HepG2 (cell line): Measurements from ENCODE around the gene RNASE13. TPM values are rescaled to one million over a fixed set of nuclear protein-coding genes. Genes with fewer than 3 reads are reported as not detected.

Experiments
- BATF2 ChIP-seq: sonication (generic); formaldehyde crosslinking; IDR thresholded peaks from 2 replicates; pipeline ENCODE4 v1.8.0; 2022; ENCODE audit warnings: mild to moderate bottlenecking, missing genetic modification reagents, moderate library complexity
- EEA1 ChIP-seq: sonication (generic); formaldehyde crosslinking; IDR thresholded peaks from 2 replicates; pipeline ENCODE4 v1.5.1; 2020; ENCODE audit warnings: mild to moderate bottlenecking, missing genetic modification reagents, borderline replicate concordance
- ELF3 ChIP-seq: IDR thresholded peaks from 2 replicates; pipeline ENCODE4 v1.6.1; 2016; ENCODE audit warnings: missing genetic modification reagents, missing compliant biosample characterization
- KMT2A ChIP-seq: sonication (generic); formaldehyde crosslinking; IDR thresholded peaks from 2 replicates; pipeline ENCODE4 v1.4.0; 2020; ENCODE audit warnings: missing genetic modification reagents
- MXD4 ChIP-seq: IDR thresholded peaks from 2 replicates; pipeline ENCODE4 v1.6.1; 2016; ENCODE audit warnings: mild to moderate bottlenecking, missing biosample characterization, missing genetic modification reagents
- RBM39 ChIP-seq: fragments of 200-400 bp; formaldehyde crosslinking; IDR thresholded peaks from one replicate; pipeline ENCODE4 v1.6.1; 2018; ENCODE audit warnings: antibody characterized with exemption, mild to moderate bottlenecking, low read depth, low read length; ENCODE audit not compliant: poor library complexity, severe bottlenecking
- RELA ChIP-seq: sonication (generic); formaldehyde crosslinking; IDR thresholded peaks from 2 replicates; pipeline ENCODE4 v1.4.0; 2020; ENCODE audit warnings: missing genetic modification reagents
- RFX5 ChIP-seq: IDR thresholded peaks from 2 replicates; pipeline ENCODE4 v1.6.1; 2011; ENCODE audit warnings: low read depth, low read length, improper control_type of control experiment
- SMYD3 ChIP-seq: sonication (generic); formaldehyde crosslinking; IDR thresholded peaks from 2 replicates; pipeline ENCODE4 v1.8.1; 2023; ENCODE audit warnings: mild to moderate bottlenecking, missing genetic modification reagents
- ZFX ChIP-seq: sonication (generic); formaldehyde crosslinking; IDR thresholded peaks from 2 replicates; pipeline ENCODE4 v1.4.0; 2020; ENCODE audit warnings: mild to moderate bottlenecking, low read depth, missing genetic modification reagents, moderate library complexity
- ZNF557 ChIP-seq: sonication (generic); formaldehyde crosslinking; IDR thresholded peaks from 2 replicates; pipeline ENCODE4 v1.4.0; 2020; ENCODE audit warnings: missing genetic modification reagents
- ZNF598 ChIP-seq: sonication (generic); formaldehyde crosslinking; IDR thresholded peaks from 2 replicates; pipeline ENCODE4 v1.5.1; 2020; ENCODE audit warnings: mild to moderate bottlenecking, missing genetic modification reagents, borderline replicate concordance
- ZNF775 ChIP-seq: sonication (generic); formaldehyde crosslinking; IDR thresholded peaks from 2 replicates; pipeline ENCODE4 v1.4.0; 2020; ENCODE audit warnings: missing genetic modification reagents, mild to moderate bottlenecking, moderate library complexity, borderline replicate concordance
- polyA plus RNA-seq, 8 experiments: library from polyadenylated mRNA; depleted of rRNA in 3 of 8; stranded (reverse) in 7 of 8; unstranded in 1 of 8; fragments of >200 nt; fragmentation: Illumina TruSeq in 4 of 8; extraction: Trizol in 4 of 8; gene quantifications; 2 replicates each; pipeline versions ENCODE4 v1.2.1 to v1.2.3, GENCODE V29; 2011 to 2016; ENCODE audit warnings: low read depth in 4 of 8, missing spikeins in 1 of 8, mixed read lengths in 1 of 8; ENCODE audit not compliant: insufficient read depth in 1 of 8
- total RNA-seq, 5 experiments: library from RNA; depleted of rRNA; stranded (reverse); fragments of >200 nt; fragmentation: Illumina TruSeq; extraction: Trizol; gene quantifications; 2 replicates each; pipeline ENCODE4 v1.2.3, GENCODE V29; 2016; ENCODE audit warnings: low read depth in 1 of 5
- TF ChIP-seq, protein P1 (sequence below): sonication (generic); formaldehyde crosslinking; IDR thresholded peaks from one replicate; pipeline ENCODE4 v1.5.1; 2020; ENCODE audit warnings: mild to moderate bottlenecking, missing genetic modification reagents; ENCODE audit errors: not compliant biosample characterization
- TF ChIP-seq, protein P2 (sequence below): sonication (generic); formaldehyde crosslinking; IDR thresholded peaks from 2 replicates; pipeline ENCODE4 v1.5.1; 2020; ENCODE audit warnings: missing genetic modification reagents, mild to moderate bottlenecking, borderline replicate concordance
- TF ChIP-seq, protein P3 (sequence below): sonication (generic); formaldehyde crosslinking; IDR thresholded peaks from 2 replicates; pipeline ENCODE4 v1.4.0; 2020; ENCODE audit warnings: missing genetic modification reagents, mild to moderate bottlenecking, borderline replicate concordance

Gene RNASE13
- total and polyA plus RNA-seq, 2 of the 13 experiments (the other 11 are each of a cell fraction or from before 2014, with no cell fraction given), result 1.0 TPM; not detected in 1

DNA sequence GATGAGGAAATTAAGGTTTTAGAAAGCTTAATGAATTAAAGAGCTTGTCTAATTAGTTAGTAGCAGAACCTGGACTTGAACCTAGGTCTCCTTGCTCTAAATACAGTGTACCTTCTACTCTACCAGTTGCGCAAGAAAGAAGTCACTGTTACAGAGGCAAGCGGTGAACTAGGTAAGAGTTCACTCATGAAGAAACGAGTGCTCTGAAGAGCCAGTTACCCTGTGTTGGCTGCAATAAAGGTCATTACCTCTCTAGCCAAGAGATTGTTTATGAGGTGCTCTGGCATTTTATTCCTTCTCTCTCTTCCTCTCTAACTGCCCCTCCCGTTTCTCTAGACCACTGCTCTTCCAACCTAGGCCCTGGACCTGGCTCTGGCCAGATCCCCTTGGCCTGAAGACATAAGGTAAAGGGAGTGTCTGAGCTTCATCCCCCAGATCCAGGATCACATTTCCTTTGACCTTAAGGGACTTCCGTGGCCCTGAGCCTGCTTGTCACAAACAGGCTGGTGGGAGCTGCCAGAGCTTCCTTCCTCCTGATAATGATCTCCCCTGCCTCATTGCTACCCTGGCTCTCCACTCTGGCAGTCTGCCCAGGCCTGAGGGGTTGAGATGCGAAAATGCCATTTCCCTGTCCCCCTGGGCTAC is 9.5 kb upstream of the RNASE13 start (continued):
- TF ChIP-seq MXD4 (CRISPR knock-in tag) (no peak; the same call in 1 of the 2 replicates), RBM39 (no peak), BATF2 (CRISPR knock-in tag) (no peak), ELF3 (no peak; the same call in 1 of the 2 replicates), ZNF775 (CRISPR knock-in tag) (no peak), ZNF598 (no peak), RFX5 (no peak), ZNF557 (CRISPR knock-in tag) (no peak), ZFX (CRISPR knock-in tag) (no peak), RELA (CRISPR knock-in tag) (no peak), KMT2A (CRISPR knock-in tag) (no peak; the same call in 1 of the 2 replicates), EEA1 (no peak), SMYD3 (no peak)
- TF ChIP-seq, protein P1, sequence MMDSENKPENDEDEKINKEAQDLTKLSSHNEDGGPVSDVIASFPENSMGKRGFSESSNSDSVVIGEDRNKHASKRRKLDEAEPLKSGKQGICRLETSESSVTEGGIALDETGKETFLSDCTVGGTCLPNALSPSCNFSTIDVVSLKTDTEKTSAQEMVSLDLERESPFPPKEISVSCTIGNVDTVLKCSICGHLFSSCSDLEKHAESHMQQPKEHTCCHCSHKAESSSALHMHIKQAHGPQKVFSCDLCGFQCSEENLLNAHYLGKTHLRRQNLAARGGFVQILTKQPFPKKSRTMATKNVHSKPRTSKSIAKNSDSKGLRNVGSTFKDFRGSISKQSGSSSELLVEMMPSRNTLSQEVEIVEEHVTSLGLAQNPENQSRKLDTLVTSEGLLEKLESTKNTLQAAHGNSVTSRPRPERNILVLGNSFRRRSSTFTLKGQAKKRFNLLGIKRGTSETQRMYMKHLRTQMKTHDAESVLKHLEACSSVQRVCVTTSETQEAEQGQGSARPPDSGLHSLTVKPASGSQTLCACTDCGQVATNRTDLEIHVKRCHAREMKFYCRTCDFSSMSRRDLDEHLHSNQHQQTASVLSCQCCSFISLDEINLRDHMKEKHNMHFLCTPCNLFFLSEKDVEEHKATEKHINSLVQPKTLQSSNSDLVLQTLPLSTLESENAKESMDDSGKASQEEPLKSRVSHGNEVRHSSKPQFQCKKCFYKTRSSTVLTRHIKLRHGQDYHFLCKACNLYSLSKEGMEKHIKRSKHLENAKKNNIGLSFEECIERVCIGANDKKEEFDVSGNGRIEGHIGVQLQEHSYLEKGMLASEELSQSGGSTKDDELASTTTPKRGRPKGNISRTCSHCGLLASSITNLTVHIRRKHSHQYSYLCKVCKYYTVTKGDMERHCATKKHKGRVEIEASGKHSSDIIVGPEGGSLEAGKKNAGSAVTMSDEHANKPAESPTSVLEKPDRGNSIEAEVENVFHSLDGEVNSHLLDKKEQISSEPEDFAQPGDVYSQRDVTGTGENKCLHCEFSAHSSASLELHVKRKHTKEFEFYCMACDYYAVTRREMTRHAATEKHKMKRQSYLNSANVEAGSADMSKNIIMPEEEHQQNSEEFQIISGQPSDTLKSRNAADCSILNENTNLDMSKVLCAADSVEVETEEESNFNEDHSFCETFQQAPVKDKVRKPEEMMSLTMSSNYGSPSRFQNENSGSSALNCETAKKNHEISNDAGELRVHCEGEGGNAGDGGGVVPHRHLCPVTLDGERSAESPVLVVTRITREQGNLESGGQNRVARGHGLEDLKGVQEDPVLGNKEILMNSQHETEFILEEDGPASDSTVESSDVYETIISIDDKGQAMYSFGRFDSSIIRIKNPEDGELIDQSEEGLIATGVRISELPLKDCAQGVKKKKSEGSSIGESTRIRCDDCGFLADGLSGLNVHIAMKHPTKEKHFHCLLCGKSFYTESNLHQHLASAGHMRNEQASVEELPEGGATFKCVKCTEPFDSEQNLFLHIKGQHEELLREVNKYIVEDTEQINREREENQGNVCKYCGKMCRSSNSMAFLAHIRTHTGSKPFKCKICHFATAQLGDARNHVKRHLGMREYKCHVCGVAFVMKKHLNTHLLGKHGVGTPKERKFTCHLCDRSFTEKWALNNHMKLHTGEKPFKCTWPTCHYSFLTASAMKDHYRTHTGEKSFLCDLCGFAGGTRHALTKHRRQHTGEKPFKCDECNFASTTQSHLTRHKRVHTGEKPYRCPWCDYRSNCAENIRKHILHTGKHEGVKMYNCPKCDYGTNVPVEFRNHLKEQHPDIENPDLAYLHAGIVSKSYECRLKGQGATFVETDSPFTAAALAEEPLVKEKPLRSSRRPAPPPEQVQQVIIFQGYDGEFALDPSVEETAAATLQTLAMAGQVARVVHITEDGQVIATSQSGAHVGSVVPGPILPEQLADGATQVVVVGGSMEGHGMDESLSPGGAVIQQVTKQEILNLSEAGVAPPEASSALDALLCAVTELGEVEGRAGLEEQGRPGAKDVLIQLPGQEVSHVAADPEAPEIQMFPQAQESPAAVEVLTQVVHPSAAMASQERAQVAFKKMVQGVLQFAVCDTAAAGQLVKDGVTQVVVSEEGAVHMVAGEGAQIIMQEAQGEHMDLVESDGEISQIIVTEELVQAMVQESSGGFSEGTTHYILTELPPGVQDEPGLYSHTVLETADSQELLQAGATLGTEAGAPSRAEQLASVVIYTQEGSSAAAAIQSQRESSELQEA (CRISPR knock-in tag), result no peak
- TF ChIP-seq, protein P2, sequence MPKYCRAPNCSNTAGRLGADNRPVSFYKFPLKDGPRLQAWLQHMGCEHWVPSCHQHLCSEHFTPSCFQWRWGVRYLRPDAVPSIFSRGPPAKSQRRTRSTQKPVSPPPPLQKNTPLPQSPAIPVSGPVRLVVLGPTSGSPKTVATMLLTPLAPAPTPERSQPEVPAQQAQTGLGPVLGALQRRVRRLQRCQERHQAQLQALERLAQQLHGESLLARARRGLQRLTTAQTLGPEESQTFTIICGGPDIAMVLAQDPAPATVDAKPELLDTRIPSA (CRISPR knock-in tag), result no peak
- TF ChIP-seq, protein P3, sequence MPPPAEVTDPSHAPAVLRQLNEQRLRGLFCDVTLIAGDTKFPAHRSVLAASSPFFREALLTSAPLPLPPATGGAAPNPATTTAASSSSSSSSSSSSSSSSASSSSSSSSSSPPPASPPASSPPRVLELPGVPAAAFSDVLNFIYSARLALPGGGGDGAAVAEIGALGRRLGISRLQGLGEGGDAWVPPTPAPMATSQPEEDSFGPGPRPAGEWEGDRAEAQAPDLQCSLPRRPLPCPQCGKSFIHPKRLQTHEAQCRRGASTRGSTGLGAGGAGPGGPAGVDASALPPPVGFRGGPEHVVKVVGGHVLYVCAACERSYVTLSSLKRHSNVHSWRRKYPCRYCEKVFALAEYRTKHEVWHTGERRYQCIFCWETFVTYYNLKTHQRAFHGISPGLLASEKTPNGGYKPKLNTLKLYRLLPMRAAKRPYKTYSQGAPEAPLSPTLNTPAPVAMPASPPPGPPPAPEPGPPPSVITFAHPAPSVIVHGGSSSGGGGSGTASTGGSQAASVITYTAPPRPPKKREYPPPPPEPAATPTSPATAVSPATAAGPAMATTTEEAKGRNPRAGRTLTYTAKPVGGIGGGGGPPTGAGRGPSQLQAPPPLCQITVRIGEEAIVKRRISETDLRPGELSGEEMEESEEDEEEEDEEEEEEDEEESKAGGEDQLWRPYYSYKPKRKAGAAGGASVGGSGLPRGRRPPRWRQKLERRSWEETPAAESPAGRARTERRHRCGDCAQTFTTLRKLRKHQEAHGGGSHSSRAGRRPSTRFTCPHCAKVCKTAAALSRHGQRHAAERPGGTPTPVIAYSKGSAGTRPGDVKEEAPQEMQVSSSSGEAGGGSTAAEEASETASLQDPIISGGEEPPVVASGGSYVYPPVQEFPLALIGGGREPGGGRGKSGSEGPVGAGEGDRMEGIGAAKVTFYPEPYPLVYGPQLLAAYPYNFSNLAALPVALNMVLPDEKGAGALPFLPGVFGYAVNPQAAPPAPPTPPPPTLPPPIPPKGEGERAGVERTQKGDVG (CRISPR knock-in tag), result no peak
